Testis (tissue), 2 donors: ENCODE results near the gene LIN9.

ENCODE experiments used
- CTCF ChIP-seq, 3 experiments: fragments of 450-650 bp in 2 of 3; fragments of 200-600 bp in 1 of 3; sonication (generic) in 1 of 3; IDR thresholded peaks; one replicate each; pipeline ENCODE4 v1.5.1; 2016 to 2019; ENCODE audit warnings: antibody characterized with exemption in 3 of 3, mild to moderate bottlenecking in 2 of 3, moderate library complexity in 1 of 3
- POLR2A ChIP-seq: fragments of 450-650 bp; IDR thresholded peaks from one replicate; pipeline ENCODE4 v1.6.1; 2017; ENCODE audit warnings: antibody characterized with exemption, mild to moderate bottlenecking, moderate library complexity

- no peak for TF ChIP-seq CTCF (IDR thresholded peaks at IDR 0.05)
- no peak for TF ChIP-seq POLR2A
These were observed 20.3 kb upstream of the LIN9 start for GRCh38 chr1:226329237-226329636.
